Measurements from ENCODE around the gene MAMLD1.

Gene MAMLD1

DNA sequence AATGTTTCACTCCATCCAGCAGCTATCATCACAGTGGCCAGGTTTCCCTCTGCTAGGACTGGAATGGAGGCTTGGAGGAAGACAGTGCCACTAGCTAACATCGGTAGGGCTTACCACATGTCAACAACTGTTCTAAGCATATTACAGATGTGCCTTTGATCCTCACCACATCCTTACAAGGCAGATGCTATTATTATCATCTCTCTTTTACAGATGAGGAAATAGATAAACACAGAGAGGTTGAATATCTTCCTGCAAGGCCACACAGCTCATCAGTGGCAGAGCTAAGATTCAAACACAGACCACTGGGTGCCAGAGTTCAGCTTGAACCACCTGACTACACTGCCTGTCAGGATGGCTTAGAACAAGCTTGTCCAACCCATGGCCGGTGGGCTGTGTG, 47.4 kb downstream of the MAMLD1 start:
- no peak overlapping the region for H3K9ac ChIP-seq (ENCODE audit: low read length in 5 of 5)
- H3K4me3 ChIP-seq (ENCODE audit: low read depth in 1 of 5, low read length in 5 of 5) = no peak overlapping the region
- H3K4me1 ChIP-seq (ENCODE audit: control insufficient read depth in 5 of 5, insufficient read depth in 5 of 5, low read length in 5 of 5) = peaks cover 0 to 2% (median 0%) of the 10 kb centered on the region in 5 donors
- no peaks in the 10 kb centered on the region for H3K36me3 ChIP-seq (ENCODE audit: control insufficient read depth in 5 of 5, insufficient read depth in 5 of 5, low read length in 5 of 5)
- no peak overlapping the region for H3K27ac ChIP-seq (ENCODE audit: low read depth, low read length)
- no peaks in the 10 kb centered on the region for H3K9me3 ChIP-seq (ENCODE audit: control insufficient read depth in 5 of 5, low read length in 5 of 5)
- H3K27me3 ChIP-seq (ENCODE audit: control insufficient read depth in 5 of 5, insufficient read depth in 4 of 5, low read length in 5 of 5) = peaks cover 0 to 3% (median 0%) of the 10 kb centered on the region in 5 donors

GRCh38 chrX:150411656-150412055, 48.5 kb downstream of the MAMLD1 start:
- H3K27me3 ChIP-seq (ENCODE audit: control insufficient read depth in 5 of 5, insufficient read depth in 4 of 5, low read length in 5 of 5) = peaks cover 0 to 3% (median 0%) of the 10 kb centered on the region in 5 donors
- H3K36me3 ChIP-seq (ENCODE audit: control insufficient read depth in 5 of 5, insufficient read depth in 5 of 5, low read length in 5 of 5) = no peaks in the 10 kb centered on the region
- H3K4me1 ChIP-seq (ENCODE audit: control insufficient read depth in 5 of 5, insufficient read depth in 5 of 5, low read length in 5 of 5) = peaks cover 0 to 2% (median 0%) of the 10 kb centered on the region in 5 donors
- H3K9me3 ChIP-seq (ENCODE audit: control insufficient read depth in 5 of 5, low read length in 5 of 5) = no peaks in the 10 kb centered on the region
- no peak overlapping the region for H3K4me3 ChIP-seq (ENCODE audit: low read depth in 1 of 5, low read length in 5 of 5)
- H3K9ac ChIP-seq (ENCODE audit: low read length in 5 of 5) = no peak overlapping the region
- H3K27ac ChIP-seq (ENCODE audit: low read depth, low read length) = no peak overlapping the region

- no peaks in the 10 kb centered on the region for H3K36me3 ChIP-seq (ENCODE audit: control insufficient read depth in 5 of 5, insufficient read depth in 5 of 5, low read length in 5 of 5)
- H3K9ac ChIP-seq (ENCODE audit: low read length in 5 of 5) = no peak overlapping the region
- H3K9me3 ChIP-seq (ENCODE audit: control insufficient read depth in 5 of 5, low read length in 5 of 5) = no peaks in the 10 kb centered on the region
- H3K27me3 ChIP-seq (ENCODE audit: control insufficient read depth in 5 of 5, insufficient read depth in 4 of 5, low read length in 5 of 5) = peaks cover 0 to 3% (median 0%) of the 10 kb centered on the region in 5 donors
- H3K4me3 ChIP-seq (ENCODE audit: low read depth in 1 of 5, low read length in 5 of 5) = no peak overlapping the region
- peaks cover 0 to 2% (median 0%) of the 10 kb centered on the region in 5 donors for H3K4me1 ChIP-seq (ENCODE audit: control insufficient read depth in 5 of 5, insufficient read depth in 5 of 5, low read length in 5 of 5)
- no peak overlapping the region for H3K27ac ChIP-seq (ENCODE audit: low read depth, low read length)
These were observed 51.1 kb downstream of the MAMLD1 start for GRCh38 chrX:150414228-150414627.

DNA sequence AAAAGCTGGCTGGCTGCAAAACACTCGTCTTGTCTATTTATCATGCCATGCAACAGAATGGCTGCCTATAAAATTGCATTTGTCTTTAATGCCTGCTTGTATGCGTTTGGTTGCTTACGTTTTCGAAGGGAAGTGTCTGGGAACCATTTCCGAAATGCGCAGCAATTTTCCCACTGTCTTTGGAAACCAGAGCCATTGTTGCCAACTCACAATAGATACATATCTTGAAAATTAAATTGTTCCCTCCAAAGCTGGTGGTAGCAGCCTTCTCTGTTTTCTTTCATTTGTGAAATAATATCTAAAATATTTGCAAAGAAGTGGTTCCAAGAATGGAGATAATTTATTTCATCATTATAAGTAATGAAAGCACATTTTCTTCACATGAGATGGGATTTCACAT, 53.4 kb downstream of the MAMLD1 start:
- no peaks in the 10 kb centered on the region for H3K27me3 ChIP-seq (ENCODE audit: control insufficient read depth in 5 of 5, insufficient read depth in 4 of 5, low read length in 5 of 5)
- no peak overlapping the region for H3K27ac ChIP-seq (ENCODE audit: low read depth, low read length)
- peaks cover 0 to 3% (median 0%) of the 10 kb centered on the region in 5 donors for H3K9me3 ChIP-seq (ENCODE audit: control insufficient read depth in 5 of 5, low read length in 5 of 5)
- H3K4me1 ChIP-seq (ENCODE audit: control insufficient read depth in 5 of 5, insufficient read depth in 5 of 5, low read length in 5 of 5) = no peaks in the 10 kb centered on the region
- H3K9ac ChIP-seq (ENCODE audit: low read length in 5 of 5) = no peak overlapping the region
- no peak overlapping the region for H3K4me3 ChIP-seq (ENCODE audit: low read depth in 1 of 5, low read length in 5 of 5)
- H3K36me3 ChIP-seq (ENCODE audit: control insufficient read depth in 5 of 5, insufficient read depth in 5 of 5, low read length in 5 of 5) = no peaks in the 10 kb centered on the region

- H3K36me3 ChIP-seq (ENCODE audit: control insufficient read depth in 5 of 5, insufficient read depth in 5 of 5, low read length in 5 of 5) = no peaks in the 10 kb centered on the region
- peaks cover 0 to 8% (median 0%) of the 10 kb centered on the region in 5 donors for H3K27me3 ChIP-seq (ENCODE audit: control insufficient read depth in 5 of 5, insufficient read depth in 4 of 5, low read length in 5 of 5)
- H3K27ac ChIP-seq (ENCODE audit: low read depth, low read length) = no peak overlapping the region
- H3K4me3 ChIP-seq (ENCODE audit: low read depth in 1 of 5, low read length in 5 of 5) = no peak overlapping the region
- no peak overlapping the region for H3K9ac ChIP-seq (ENCODE audit: low read length in 5 of 5)
- peaks cover 0 to 3% (median 0%) of the 10 kb centered on the region in 5 donors for H3K4me1 ChIP-seq (ENCODE audit: control insufficient read depth in 5 of 5, insufficient read depth in 5 of 5, low read length in 5 of 5)
- H3K9me3 ChIP-seq (ENCODE audit: control insufficient read depth in 5 of 5, low read length in 5 of 5) = peaks cover 0 to 3% (median 0%) of the 10 kb centered on the region in 5 donors
These were observed 58.7 kb downstream of the MAMLD1 start for GRCh38 chrX:150421816-150422215.

DNA sequence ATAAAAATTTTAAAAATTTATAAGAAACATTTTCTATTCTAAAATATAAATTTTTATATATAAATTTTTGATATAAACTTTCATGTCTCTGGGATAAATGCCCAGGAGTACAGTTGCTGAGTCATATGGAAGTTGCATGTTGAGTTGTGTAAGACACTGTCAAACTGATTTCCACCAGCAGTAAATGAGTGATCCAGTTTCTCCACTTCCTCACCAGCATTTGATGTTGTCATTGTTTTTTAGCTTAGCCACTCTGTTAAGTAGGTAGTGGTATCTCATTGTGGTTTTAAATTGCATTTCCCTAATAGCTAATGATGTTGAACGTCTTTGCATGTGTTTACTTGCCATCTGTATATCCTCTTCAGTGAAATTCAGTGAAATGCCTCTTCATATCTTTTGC, 66.5 kb downstream of the MAMLD1 start:
- no peaks in the 10 kb centered on the region for H3K36me3 ChIP-seq (ENCODE audit: control insufficient read depth in 5 of 5, insufficient read depth in 5 of 5, low read length in 5 of 5)
- no peak overlapping the region for H3K27ac ChIP-seq (ENCODE audit: low read depth, low read length)
- H3K9ac ChIP-seq (ENCODE audit: low read length in 5 of 5) = no peak overlapping the region
- peaks cover 0 to 4% (median 0%) of the 10 kb centered on the region in 5 donors for H3K27me3 ChIP-seq (ENCODE audit: control insufficient read depth in 5 of 5, insufficient read depth in 4 of 5, low read length in 5 of 5)
- H3K9me3 ChIP-seq (ENCODE audit: control insufficient read depth in 5 of 5, low read length in 5 of 5) = no peaks in the 10 kb centered on the region
- H3K4me3 ChIP-seq (ENCODE audit: low read depth in 1 of 5, low read length in 5 of 5) = no peak overlapping the region
- no peaks in the 10 kb centered on the region for H3K4me1 ChIP-seq (ENCODE audit: control insufficient read depth in 5 of 5, insufficient read depth in 5 of 5, low read length in 5 of 5)

- Histone ChIP-seq H3K27me3 (ENCODE audit: control insufficient read depth in 5 of 5, insufficient read depth in 4 of 5, low read length in 5 of 5) (no peaks in the 10 kb centered on the region), H3K36me3 (ENCODE audit: control insufficient read depth in 5 of 5, insufficient read depth in 5 of 5, low read length in 5 of 5) (no peaks in the 10 kb centered on the region), H3K27ac (ENCODE audit: low read depth, low read length) (no peak overlapping the region), H3K9me3 (ENCODE audit: control insufficient read depth in 5 of 5, low read length in 5 of 5) (peaks cover 0 to 8% (median 6%) of the 10 kb centered on the region in 5 donors), H3K4me3 (ENCODE audit: low read depth in 1 of 5, low read length in 5 of 5) (no peak overlapping the region), H3K9ac (ENCODE audit: low read length in 5 of 5) (no peak overlapping the region), H3K4me1 (ENCODE audit: control insufficient read depth in 5 of 5, insufficient read depth in 5 of 5, low read length in 5 of 5) (no peaks in the 10 kb centered on the region)
These were observed 73.1 kb downstream of the MAMLD1 start for GRCh38 chrX:150436195-150436594.

GRCh38 chrX:150438165-150438564, 75.0 kb downstream of the MAMLD1 start:
- no peak overlapping the region for H3K27ac ChIP-seq (ENCODE audit: low read depth, low read length)
- no peak overlapping the region for H3K4me3 ChIP-seq (ENCODE audit: low read depth in 1 of 5, low read length in 5 of 5)
- no peaks in the 10 kb centered on the region for H3K27me3 ChIP-seq (ENCODE audit: control insufficient read depth in 5 of 5, insufficient read depth in 4 of 5, low read length in 5 of 5)
- no peaks in the 10 kb centered on the region for H3K36me3 ChIP-seq (ENCODE audit: control insufficient read depth in 5 of 5, insufficient read depth in 5 of 5, low read length in 5 of 5)
- H3K9ac ChIP-seq (ENCODE audit: low read length in 5 of 5) = no peak overlapping the region
- H3K4me1 ChIP-seq (ENCODE audit: control insufficient read depth in 5 of 5, insufficient read depth in 5 of 5, low read length in 5 of 5) = no peaks in the 10 kb centered on the region
- peaks cover 0 to 8% (median 6%) of the 10 kb centered on the region in 5 donors for H3K9me3 ChIP-seq (ENCODE audit: control insufficient read depth in 5 of 5, low read length in 5 of 5)

GRCh38 chrX:150446151-150446550, 83.0 kb downstream of the MAMLD1 start:
- Histone ChIP-seq H3K36me3 (ENCODE audit: control insufficient read depth in 5 of 5, insufficient read depth in 5 of 5, low read length in 5 of 5) (no peaks in the 10 kb centered on the region), H3K27me3 (ENCODE audit: control insufficient read depth in 5 of 5, insufficient read depth in 4 of 5, low read length in 5 of 5) (peaks cover 0 to 2% (median 0%) of the 10 kb centered on the region in 5 donors), H3K4me3 (ENCODE audit: low read depth in 1 of 5, low read length in 5 of 5) (no peak overlapping the region), H3K9me3 (ENCODE audit: control insufficient read depth in 5 of 5, low read length in 5 of 5) (no peaks in the 10 kb centered on the region), H3K9ac (ENCODE audit: low read length in 5 of 5) (no peak overlapping the region), H3K27ac (ENCODE audit: low read depth, low read length) (no peak overlapping the region), H3K4me1 (ENCODE audit: control insufficient read depth in 5 of 5, insufficient read depth in 5 of 5, low read length in 5 of 5) (peaks cover 0 to 14% (median 4%) of the 10 kb centered on the region in 5 donors)

GRCh38 chrX:150446995-150447394, 83.9 kb downstream of the MAMLD1 start:
- Histone ChIP-seq H3K4me3 (ENCODE audit: low read depth in 1 of 5, low read length in 5 of 5) (no peak overlapping the region), H3K27me3 (ENCODE audit: control insufficient read depth in 5 of 5, insufficient read depth in 4 of 5, low read length in 5 of 5) (peaks cover 0 to 2% (median 0%) of the 10 kb centered on the region in 5 donors), H3K4me1 (ENCODE audit: control insufficient read depth in 5 of 5, insufficient read depth in 5 of 5, low read length in 5 of 5) (peaks cover 0 to 21% (median 4%) of the 10 kb centered on the region in 5 donors), H3K9me3 (ENCODE audit: control insufficient read depth in 5 of 5, low read length in 5 of 5) (no peaks in the 10 kb centered on the region), H3K9ac (ENCODE audit: low read length in 5 of 5) (no peak overlapping the region), H3K36me3 (ENCODE audit: control insufficient read depth in 5 of 5, insufficient read depth in 5 of 5, low read length in 5 of 5) (no peaks in the 10 kb centered on the region), H3K27ac (ENCODE audit: low read depth, low read length) (no peak overlapping the region)
